ENCODE results near the gene GRID1.
"Not testable (repeated sequence)": the region's sequence is repeated elsewhere in the genome, so short reads cannot be mapped to it uniquely, and the experiment has no call there.

GRID1 gene

DNA sequence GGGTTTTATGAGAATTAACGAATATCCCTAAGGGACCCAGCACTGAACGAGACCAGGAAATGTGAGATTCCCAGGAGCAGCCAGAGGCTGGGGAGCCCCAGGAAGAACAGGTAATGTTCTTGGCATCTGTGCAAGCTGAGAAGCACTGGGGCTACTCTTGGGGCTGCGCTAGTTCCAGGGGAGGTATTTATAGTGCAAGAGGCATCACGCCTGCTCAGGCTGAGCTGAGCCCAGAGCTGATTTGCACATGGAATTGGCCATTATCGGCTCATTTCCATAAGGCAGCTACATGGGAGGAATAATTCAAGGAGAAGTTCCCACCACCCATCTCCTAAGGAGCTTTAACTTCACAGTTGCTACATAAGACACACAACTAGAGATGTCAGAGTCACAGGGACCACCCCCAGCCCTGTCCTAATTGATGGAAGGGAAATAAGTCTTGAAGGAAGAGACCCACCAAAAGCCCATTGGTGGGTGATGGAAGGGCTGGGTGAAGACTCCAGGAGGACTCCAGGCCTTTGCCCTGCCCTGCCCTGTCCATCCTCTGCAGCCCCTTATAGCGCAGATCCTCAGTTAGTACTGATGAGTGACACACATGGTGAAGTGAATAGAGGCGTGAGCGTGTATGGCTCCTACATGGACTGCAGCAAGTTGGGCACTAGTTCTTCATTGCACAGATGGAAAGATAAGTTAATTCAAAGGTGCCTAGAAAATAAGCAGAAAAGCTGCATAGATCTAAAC is 178.9 kb downstream of the GRID1 start:
- DNase-seq: no peak

- DNase-seq: no peak
Measured at GRCh38 chr10:86186633-86187032, 180.0 kb downstream of the GRID1 start.

DNA sequence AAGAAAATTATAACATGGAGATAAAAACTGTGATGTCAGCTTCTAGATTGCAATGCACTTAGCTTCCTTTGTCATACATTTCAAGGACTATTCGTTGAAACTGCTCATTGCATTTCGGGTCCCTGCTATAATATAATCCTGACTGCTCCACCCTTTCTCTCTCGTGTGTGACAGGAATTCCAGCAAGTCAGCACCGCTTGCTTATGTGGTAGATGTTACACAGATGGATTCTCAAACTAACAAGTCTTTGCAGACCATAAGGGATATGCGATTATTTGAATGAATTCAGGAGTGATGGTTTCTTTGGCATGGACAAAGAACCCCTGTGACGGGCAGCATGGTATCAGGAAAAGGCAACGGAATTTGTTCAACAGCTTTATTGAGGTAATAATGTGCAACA is 184.0 kb downstream of the GRID1 start:
- DNase-seq: no peak

GRCh38 chr10:86182150-86182549 is 184.4 kb downstream of the GRID1 start:
- no peak for DNase-seq

DNA sequence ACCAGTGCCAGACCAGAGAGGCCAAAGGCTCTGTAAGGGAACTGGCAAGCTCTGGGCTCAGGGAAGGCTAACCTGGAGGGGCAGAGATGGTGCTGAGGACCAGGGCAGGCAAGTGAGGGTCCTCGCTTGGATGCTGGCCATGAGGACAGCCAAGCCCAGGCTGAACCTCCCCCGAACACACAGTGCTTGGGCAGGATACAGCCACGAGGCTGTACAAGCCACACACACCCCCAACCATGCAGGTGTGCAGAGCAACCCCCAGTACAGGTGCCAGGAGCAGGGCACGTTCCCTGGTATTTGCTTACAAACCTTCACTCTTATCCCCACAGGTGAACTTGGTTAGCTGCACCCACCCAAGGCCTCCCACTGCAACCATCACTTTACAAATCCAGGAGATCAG is 185.7 kb downstream of the GRID1 start:
- no peak for DNase-seq

GRCh38 chr10:86179961-86180360 is 186.6 kb downstream of the GRID1 start:
- DNase-seq: no peak

DNA sequence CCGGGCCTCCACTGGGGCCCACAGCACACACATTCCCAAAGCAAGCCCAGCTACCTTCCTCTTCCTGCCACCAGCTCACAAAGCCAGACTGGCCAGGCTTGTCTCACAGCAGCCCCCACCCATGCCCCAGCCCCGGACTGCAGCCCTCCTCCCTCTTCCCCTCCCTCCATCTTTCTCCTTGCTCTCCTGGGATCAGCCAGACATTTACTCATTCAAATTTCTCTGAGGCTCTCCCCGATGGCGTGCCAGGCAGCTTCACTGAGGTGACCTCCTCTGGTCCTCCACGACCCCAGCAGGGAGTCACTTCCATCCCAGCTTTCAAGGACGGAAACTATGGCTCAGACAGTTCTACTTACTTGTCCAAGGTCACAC is 187.5 kb downstream of the GRID1 start:
- no peak for DNase-seq

DNA sequence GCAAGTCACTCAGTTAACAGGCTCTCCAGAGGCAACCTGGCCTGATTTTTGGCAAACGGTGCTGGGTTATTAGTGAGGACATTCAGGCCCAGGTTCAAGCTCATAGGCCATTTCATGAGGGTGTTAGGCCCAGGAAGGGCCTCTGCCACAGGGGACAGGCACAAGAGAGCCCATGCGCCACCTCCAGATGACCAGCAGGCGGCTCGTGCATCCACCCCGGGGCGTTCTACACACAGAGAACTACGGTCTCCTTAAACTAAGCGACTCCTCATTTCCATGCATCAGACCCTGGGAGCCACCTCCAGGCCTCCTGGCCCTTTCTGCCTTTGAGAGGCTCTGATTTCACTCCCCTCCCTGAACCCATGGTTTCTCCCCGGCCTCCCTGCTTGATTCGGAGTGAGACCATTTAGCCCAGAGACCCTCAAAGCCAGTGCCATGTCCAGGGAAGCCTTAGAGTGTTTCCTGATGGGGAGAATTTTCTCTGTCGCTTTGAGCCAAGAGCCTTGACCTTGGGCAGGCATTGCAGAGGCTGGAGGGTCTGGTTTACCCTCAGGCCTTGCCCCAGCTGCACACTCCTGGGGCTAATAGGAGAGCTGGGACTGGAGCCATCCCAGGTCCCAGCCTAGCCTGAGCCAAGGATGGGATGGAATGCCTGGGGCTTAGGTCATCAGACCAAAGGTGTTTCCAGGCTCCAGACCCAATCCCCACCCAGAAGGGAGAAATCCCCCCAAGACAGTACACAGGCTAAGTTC is 188.0 kb downstream of the GRID1 start:
- peak; percentile 5 for DNase-seq

GRCh38 chr10:86177537-86178155 is 188.9 kb downstream of the GRID1 start:
- no peak for DNase-seq

- no peak for DNase-seq
Measured at GRCh38 chr10:86176850-86177536, 189.6 kb downstream of the GRID1 start.

DNA sequence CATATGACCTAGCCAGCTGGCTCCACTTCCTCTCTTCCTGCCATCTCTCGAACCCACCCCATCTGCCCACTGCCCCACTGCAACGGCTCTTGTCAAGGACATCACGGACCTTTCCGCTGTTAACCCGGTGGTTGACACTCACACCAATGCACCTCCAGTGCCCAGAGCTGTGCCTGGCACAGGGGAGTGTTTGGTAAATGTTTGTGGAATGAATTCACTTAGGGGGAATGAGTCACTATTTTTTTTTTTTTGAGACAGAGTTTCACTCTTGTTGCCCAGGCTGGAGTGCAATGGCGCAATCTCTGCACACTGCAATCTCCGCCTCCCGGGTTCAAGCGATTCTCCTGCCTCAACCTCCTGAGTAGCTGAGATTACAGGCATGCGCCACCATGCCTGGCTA is 191.1 kb downstream of the GRID1 start:
- not testable (repeated sequence) for DNase-seq

GRCh38 chr10:86172301-86172700 is 194.3 kb downstream of the GRID1 start:
- DNase-seq: no peak

GRCh38 chr10:86170255-86171108 is 196.1 kb downstream of the GRID1 start:
- no peak for DNase-seq

- DNase-seq: no peak
Measured at GRCh38 chr10:86169506-86170254, 196.9 kb downstream of the GRID1 start.

- no peak for DNase-seq
Measured at GRCh38 chr10:86169066-86169465, 197.5 kb downstream of the GRID1 start.

- DNase-seq: no peak
Measured at GRCh38 chr10:86168256-86168655, 198.3 kb downstream of the GRID1 start.

- no peak for DNase-seq
Measured at GRCh38 chr10:86167762-86168128, 198.8 kb downstream of the GRID1 start.

DNA sequence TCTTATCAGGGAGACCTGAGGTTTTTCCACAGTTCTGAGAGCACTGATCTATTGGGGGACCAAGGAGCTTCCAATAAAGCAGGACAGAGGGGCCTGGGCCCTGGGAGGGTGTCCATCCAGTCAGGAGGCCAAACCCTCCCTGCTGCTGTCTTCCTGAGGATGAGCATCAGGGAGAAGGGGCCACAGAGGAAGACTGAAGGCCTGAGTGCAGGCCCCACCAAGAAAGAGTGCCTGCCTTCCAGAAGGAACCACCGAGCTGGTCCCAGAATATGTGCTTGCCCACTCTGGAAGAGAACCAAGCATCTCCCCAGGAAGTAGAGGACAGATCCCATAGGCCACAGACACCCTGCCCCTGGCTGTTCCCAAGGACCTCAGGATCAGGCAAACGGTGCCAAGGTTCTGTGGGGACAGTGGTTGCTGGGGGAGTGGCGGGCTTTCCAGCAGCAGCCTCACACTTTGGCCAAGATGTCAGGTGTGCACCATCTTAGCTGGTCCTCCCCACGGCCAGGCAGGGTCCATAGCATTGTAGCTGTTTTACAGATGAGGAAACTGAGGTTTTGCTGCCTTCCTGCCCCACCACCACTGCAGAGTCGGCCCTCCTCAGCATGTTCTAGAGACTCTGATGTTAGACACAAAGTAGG is 199.4 kb downstream of the GRID1 start:
- no peak for DNase-seq

DNA sequence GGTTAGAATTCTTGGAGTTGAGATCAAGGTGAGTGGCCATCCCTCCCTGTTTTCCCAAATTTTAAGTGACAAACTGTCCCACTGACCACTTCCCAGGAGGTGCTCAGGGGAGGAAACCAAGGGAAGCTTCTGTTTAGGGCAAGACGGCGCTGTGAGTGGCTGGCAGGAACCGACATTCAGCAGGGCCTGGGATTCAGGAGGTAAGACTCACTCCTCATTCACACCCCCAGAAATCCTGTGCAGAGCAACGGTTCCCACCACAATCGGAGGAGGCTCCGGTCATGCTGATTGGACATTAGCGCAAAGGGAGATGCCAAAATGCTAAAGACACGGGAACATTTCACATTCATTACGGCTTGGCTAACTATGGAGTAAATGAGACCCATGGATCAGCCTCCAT is 200.9 kb downstream of the GRID1 start:
- no peak for DNase-seq

DNA sequence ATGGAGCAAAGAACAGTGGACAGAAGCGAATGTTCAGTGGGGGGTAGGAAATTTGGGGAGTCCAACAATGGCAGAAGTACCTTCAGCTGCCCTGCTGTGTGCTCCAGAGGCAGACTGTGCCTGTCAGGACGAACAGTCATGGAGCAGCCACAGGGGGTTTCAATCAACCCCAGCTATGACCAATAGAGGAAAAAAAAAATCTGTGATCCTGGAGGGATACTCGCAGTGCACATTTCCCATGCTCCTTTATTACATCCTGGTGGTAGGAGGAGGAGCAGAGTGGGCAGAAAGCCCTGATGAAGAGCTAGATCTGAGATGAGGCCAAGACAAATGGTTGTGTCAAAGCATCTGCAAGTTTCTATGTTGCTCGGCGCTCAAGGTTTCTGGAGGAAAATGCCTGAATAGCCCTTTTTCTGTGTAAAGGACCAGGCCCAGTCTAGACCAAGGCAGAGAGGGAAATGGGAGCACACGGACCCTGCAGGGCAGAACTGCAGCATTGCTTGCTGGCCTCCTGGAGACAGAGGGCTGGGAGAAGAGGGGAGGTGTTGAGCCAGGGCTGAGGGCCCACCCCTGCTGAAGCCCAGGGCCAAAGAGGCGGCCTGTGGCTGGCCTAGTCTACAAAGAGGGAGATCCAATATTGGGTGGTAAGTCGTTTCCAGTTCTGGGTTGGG is 201.5 kb downstream of the GRID1 start:
- DNase-seq: no peak

Measured in fibroblast of skin of abdomen (primary cell).